ENCODE measurements around the gene NKIRAS2. TPM values are rescaled to one million over a fixed set of nuclear protein-coding genes. Genes with fewer than 3 reads are reported as not detected.

The NKIRAS2 gene
- total and polyA plus RNA-seq, 4 donors: 24.7 to 79.6 (median 65.8) TPM

GRCh38 chr17:42031584-42031983, 11.7 kb downstream of the NKIRAS2 start:
- DNase-seq (ENCODE audit: low read depth in 4 of 6, low spot score in 6 of 6): no peak
- 11% methylated on average over 5 of the region's 6 CpGs for WGBS (ENCODE audit: insufficient coverage)
- no peaks in the 10 kb centered on the region for H3K27me3 ChIP-seq (ENCODE audit: control insufficient read depth, insufficient read depth, low read length)
- peaks cover 18% of the 10 kb centered on the region for H3K4me1 ChIP-seq (ENCODE audit: control insufficient read depth, insufficient read depth, low read length)
- H3K4me3 ChIP-seq (ENCODE audit: low read depth, low read length): no peak overlapping the region
- no peaks in the 10 kb centered on the region for H3K9me3 ChIP-seq (ENCODE audit: control insufficient read depth, insufficient read depth, low read length)
- H3K36me3 ChIP-seq (ENCODE audit: control insufficient read depth, insufficient read depth, low read length): peaks cover 3% of the 10 kb centered on the region
- no peak overlapping the region for H3K27ac ChIP-seq (ENCODE audit: low read depth, low read length)

- peaks cover 3% of the 10 kb centered on the region for H3K36me3 ChIP-seq (ENCODE audit: control insufficient read depth, insufficient read depth, low read length)
- H3K27me3 ChIP-seq (ENCODE audit: control insufficient read depth, insufficient read depth, low read length): no peaks in the 10 kb centered on the region
- no peak for DNase-seq (ENCODE audit: low read depth in 4 of 6, low spot score in 6 of 6)
These were observed 14.2 kb downstream of the NKIRAS2 start for GRCh38 chr17:42034059-42034458.

GRCh38 chr17:42038221-42038973, 18.5 kb downstream of the NKIRAS2 start:
- no peak for DNase-seq (ENCODE audit: low read depth in 4 of 6, low spot score in 6 of 6)
- WGBS (ENCODE audit: insufficient coverage): 75% methylated on average over 3 of the region's 5 CpGs

More at GRCh38 chr17:42034059-42034458, 14.2 kb downstream of the NKIRAS2 start:
- Histone ChIP-seq H3K4me1 (ENCODE audit: control insufficient read depth, insufficient read depth, low read length) (no peaks in the 10 kb centered on the region), H3K4me3 (ENCODE audit: low read depth, low read length) (no peak overlapping the region), H3K27ac (ENCODE audit: low read depth, low read length) (no peak overlapping the region), H3K9me3 (ENCODE audit: control insufficient read depth, insufficient read depth, low read length) (no peaks in the 10 kb centered on the region)
- 25% methylated on average over 4 of the region's 6 CpGs for WGBS (ENCODE audit: insufficient coverage)

DNA sequence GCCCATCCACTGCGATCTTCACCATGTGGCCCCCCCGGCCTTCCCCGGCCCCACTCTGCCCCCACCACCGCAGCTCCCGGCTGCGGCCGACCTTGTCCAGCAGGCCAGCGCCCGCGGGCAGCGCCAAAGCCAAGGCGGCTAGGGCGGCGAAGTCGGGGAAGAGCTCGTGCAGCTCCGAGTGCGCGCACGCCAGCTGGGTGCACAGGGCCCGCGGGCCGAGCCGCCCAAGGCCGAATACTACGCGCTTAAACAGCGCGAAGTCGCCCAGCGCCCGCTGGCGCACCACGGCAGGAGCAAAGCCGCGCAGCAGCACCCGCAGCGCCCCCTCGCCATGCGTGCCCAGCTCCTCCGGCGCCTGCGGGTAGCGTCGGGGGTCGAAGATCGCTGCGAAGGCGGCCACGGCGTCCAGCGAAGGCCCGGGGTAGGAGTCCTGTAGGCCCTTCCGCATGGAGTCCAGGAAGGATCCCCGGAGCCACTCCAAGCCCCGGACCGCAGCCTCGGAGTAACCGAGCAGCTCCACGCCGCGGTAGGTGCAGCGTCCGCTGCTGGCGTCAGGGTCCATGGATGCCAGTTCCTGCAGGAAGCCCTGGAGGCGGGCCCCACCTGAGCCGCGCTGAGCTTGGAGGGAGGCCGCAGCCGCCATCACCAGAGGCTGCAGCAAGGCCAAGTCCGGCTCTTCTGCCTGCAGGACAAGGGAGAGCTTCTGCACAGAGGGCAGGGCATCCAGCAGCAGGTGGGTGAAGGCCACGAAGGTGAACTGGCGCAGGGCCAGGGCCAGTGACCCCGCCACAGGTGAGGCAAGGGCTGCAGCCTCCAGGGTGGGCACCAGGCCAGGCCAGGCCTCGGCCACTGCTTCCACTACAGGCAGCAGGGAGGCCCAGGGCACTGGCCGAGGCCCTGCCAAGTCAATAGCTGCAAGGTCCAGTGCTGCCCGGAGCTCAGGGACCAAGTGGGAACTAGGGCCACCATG, 20.2 kb downstream of the NKIRAS2 start:
- no peak for DNase-seq (ENCODE audit: low read depth in 4 of 6, low spot score in 6 of 6)
- WGBS (ENCODE audit: insufficient coverage): 38% methylated on average over 77 of the region's 77 CpGs

More at GRCh38 chr17:42038221-42038973, 18.5 kb downstream of the NKIRAS2 start:
- Histone ChIP-seq H3K9me3 (ENCODE audit: control insufficient read depth, insufficient read depth, low read length) (no peaks in the 10 kb centered on the region), H3K4me1 (ENCODE audit: control insufficient read depth, insufficient read depth, low read length) (peaks cover 6% of the 10 kb centered on the region), H3K27ac (ENCODE audit: low read depth, low read length) (no peak overlapping the region), H3K27me3 (ENCODE audit: control insufficient read depth, insufficient read depth, low read length) (no peaks in the 10 kb centered on the region), H3K4me3 (ENCODE audit: low read depth, low read length) (no peak overlapping the region), H3K36me3 (ENCODE audit: control insufficient read depth, insufficient read depth, low read length) (peaks cover 26% of the 10 kb centered on the region)

DNA sequence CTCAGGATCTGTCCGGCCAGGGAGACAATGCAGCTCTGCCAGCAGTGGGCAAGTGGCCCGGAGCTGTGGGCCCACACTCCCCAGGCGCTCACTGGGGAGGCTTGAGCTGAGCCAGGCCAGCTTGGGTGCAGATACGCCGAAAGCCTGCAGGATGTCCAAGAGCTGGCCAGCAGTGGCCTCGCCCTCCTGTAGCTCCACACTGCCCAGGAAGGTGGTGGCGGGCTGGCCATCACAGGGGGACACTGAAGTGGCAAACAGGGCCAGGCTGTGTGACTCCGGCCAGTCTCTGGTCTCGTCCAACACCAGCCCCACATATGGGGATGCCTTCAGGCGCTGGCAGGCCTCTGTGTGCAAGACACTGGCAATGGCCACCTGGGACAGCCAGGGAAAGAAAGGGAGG, 20.9 kb downstream of the NKIRAS2 start:
- H3K4me3 ChIP-seq (ENCODE audit: low read depth, low read length): no peak overlapping the region
- H3K9me3 ChIP-seq (ENCODE audit: control insufficient read depth, insufficient read depth, low read length): no peaks in the 10 kb centered on the region
- H3K27me3 ChIP-seq (ENCODE audit: control insufficient read depth, insufficient read depth, low read length): no peaks in the 10 kb centered on the region
- 96% methylated on average over 10 of the region's 10 CpGs for WGBS (ENCODE audit: insufficient coverage)
- no peak overlapping the region for H3K27ac ChIP-seq (ENCODE audit: low read depth, low read length)
- no peak for DNase-seq (ENCODE audit: low read depth in 4 of 6, low spot score in 6 of 6)
- peaks cover 28% of the 10 kb centered on the region for H3K36me3 ChIP-seq (ENCODE audit: control insufficient read depth, insufficient read depth, low read length)
- H3K4me1 ChIP-seq (ENCODE audit: control insufficient read depth, insufficient read depth, low read length): peaks cover 6% of the 10 kb centered on the region

More for the DNA sequence above, 20.2 kb downstream of the NKIRAS2 start:
- Histone ChIP-seq H3K9me3 (ENCODE audit: control insufficient read depth, insufficient read depth, low read length) (no peaks in the 10 kb centered on the region), H3K27ac (ENCODE audit: low read depth, low read length) (no peak overlapping the region), H3K4me3 (ENCODE audit: low read depth, low read length) (no peak overlapping the region), H3K27me3 (ENCODE audit: control insufficient read depth, insufficient read depth, low read length) (no peaks in the 10 kb centered on the region), H3K4me1 (ENCODE audit: control insufficient read depth, insufficient read depth, low read length) (peaks cover 6% of the 10 kb centered on the region), H3K36me3 (ENCODE audit: control insufficient read depth, insufficient read depth, low read length) (peaks cover 28% of the 10 kb centered on the region)

GRCh38 chr17:42041619-42042018, 21.7 kb downstream of the NKIRAS2 start:
- Histone ChIP-seq H3K27me3 (ENCODE audit: control insufficient read depth, insufficient read depth, low read length) (no peaks in the 10 kb centered on the region), H3K36me3 (ENCODE audit: control insufficient read depth, insufficient read depth, low read length) (peaks cover 28% of the 10 kb centered on the region), H3K4me1 (ENCODE audit: control insufficient read depth, insufficient read depth, low read length) (peaks cover 6% of the 10 kb centered on the region), H3K4me3 (ENCODE audit: low read depth, low read length) (no peak overlapping the region), H3K27ac (ENCODE audit: low read depth, low read length) (no peak overlapping the region), H3K9me3 (ENCODE audit: control insufficient read depth, insufficient read depth, low read length) (no peaks in the 10 kb centered on the region)
- DNase-seq (ENCODE audit: low read depth in 4 of 6, low spot score in 6 of 6): no peak

DNA sequence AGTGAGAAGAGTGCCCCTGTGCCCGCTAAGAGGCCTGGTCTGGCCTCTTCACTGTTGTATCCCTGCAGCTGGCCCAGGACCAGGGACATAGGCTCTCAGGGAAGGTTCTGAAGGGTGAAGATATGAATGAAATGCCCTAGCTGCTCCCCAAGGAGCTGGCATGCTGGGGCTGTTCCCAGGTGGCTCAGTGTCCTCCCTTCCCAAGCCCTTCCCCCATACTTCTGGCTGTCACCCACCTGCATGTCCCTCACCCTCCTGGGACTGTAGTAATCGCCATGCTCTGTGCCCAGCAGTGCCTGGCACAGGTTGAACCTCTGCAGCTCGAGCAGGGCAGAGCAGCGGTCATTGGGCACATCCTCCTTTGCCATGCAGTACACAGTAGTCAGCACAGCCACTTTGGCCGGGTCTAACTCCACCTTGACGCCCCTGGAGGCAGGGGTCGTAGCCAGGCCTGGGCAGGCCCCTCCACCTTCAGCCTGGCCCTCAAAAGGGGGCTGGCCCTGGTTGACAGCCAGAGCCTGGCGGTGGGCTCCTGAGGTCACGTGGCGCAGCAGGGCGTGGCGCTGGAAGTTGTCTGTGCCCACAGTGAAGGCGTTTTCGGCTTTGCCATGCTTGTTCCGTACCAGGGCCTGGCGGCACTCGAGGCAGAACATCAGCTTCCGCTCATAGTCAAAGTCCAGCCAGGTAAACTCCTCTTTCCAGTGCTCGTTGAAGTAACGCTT, 22.9 kb downstream of the NKIRAS2 start:
- H3K27ac ChIP-seq (ENCODE audit: low read depth, low read length): no peak overlapping the region
- H3K4me1 ChIP-seq (ENCODE audit: control insufficient read depth, insufficient read depth, low read length): peaks cover 6% of the 10 kb centered on the region
- H3K27me3 ChIP-seq (ENCODE audit: control insufficient read depth, insufficient read depth, low read length): no peaks in the 10 kb centered on the region
- no peak overlapping the region for H3K4me3 ChIP-seq (ENCODE audit: low read depth, low read length)
- no peaks in the 10 kb centered on the region for H3K9me3 ChIP-seq (ENCODE audit: control insufficient read depth, insufficient read depth, low read length)
- WGBS (ENCODE audit: insufficient coverage): 93% methylated on average over 19 of the region's 20 CpGs
- peaks cover 26% of the 10 kb centered on the region for H3K36me3 ChIP-seq (ENCODE audit: control insufficient read depth, insufficient read depth, low read length)
- DNase-seq (ENCODE audit: low read depth in 4 of 6, low spot score in 6 of 6): no peak

DNA sequence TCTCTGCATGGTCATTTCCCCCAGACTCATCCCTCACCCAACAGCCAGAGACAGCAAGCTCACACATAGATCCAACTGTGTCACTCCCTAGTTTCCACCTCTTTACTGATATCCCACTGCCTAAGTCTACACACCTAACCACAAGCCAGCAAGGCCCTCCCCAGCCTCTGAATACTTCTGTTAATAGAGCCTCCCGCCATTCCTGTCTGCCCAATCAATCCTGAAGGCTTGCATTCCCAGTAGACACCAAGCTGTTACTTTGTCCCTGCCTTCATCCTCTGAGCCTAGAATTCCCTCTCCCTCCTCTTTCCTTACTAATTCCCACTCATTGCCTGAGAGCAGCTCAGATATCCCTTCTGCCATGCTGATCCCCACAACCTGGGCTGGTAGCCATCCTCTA, 25.8 kb downstream of the NKIRAS2 start:
- no peak for DNase-seq (ENCODE audit: low read depth in 4 of 6, low spot score in 6 of 6)
- Histone ChIP-seq H3K9me3 (ENCODE audit: control insufficient read depth, insufficient read depth, low read length) (no peaks in the 10 kb centered on the region), H3K27me3 (ENCODE audit: control insufficient read depth, insufficient read depth, low read length) (no peaks in the 10 kb centered on the region), H3K27ac (ENCODE audit: low read depth, low read length) (no peak overlapping the region), H3K4me1 (ENCODE audit: control insufficient read depth, insufficient read depth, low read length) (peaks cover 14% of the 10 kb centered on the region), H3K36me3 (ENCODE audit: control insufficient read depth, insufficient read depth, low read length) (peaks cover 18% of the 10 kb centered on the region), H3K4me3 (ENCODE audit: low read depth, low read length) (no peak overlapping the region)
- 61% methylated on average over 1 of the region's 1 CpG for WGBS (ENCODE audit: insufficient coverage)

GRCh38 chr17:42047343-42047742, 27.5 kb downstream of the NKIRAS2 start:
- no peak for DNase-seq (ENCODE audit: low read depth in 4 of 6, low spot score in 6 of 6)
- peaks cover 18% of the 10 kb centered on the region for H3K4me1 ChIP-seq (ENCODE audit: control insufficient read depth, insufficient read depth, low read length)
- H3K27ac ChIP-seq (ENCODE audit: low read depth, low read length): no peak overlapping the region
- H3K4me3 ChIP-seq (ENCODE audit: low read depth, low read length): no peak overlapping the region
- peaks cover 5% of the 10 kb centered on the region for H3K27me3 ChIP-seq (ENCODE audit: control insufficient read depth, insufficient read depth, low read length)
- H3K36me3 ChIP-seq (ENCODE audit: control insufficient read depth, insufficient read depth, low read length): peaks cover 12% of the 10 kb centered on the region
- no peaks in the 10 kb centered on the region for H3K9me3 ChIP-seq (ENCODE audit: control insufficient read depth, insufficient read depth, low read length)
- WGBS (ENCODE audit: insufficient coverage): 95% methylated on average over 7 of the region's 12 CpGs
